Liver (tissue), 9 donors: ENCODE data around the gene MVB12B. TPM values are rescaled to one million over a fixed set of nuclear protein-coding genes. Genes with fewer than 3 reads are reported as not detected.
A peak's percentile ranks its signal among the peaks of the same experiment; 100 is the strongest.

Experiments
- DNase-seq: peaks from one replicate; pipeline ENCODE4 v3.0.0-alpha.2; 2017; ENCODE audit warnings: low spot score
- H3K27ac ChIP-seq, 2 donors: one replicate each; pipeline ENCODE4 v1.7.0; 2013; ENCODE audit warnings: inconsistent platforms in 2 of 2, low read length in 2 of 2, control low read depth in 1 of 2, low read depth in 1 of 2, mild to moderate bottlenecking in 1 of 2
- H3K27me3 ChIP-seq, 4 donors: one replicate each; pipeline versions ENCODE4 v1.6.1 to v1.7.0; 2013; ENCODE audit warnings: low read length in 3 of 4, inconsistent platforms in 1 of 4, mild to moderate bottlenecking in 1 of 4, moderate library complexity in 1 of 4; ENCODE audit not compliant: control insufficient read depth in 4 of 4, insufficient read depth in 4 of 4
- H3K36me3 ChIP-seq, 4 donors: one replicate each; pipeline versions ENCODE4 v1.6.1 to v1.7.0; 2013; ENCODE audit warnings: low read length in 3 of 4, mild to moderate bottlenecking in 3 of 4, low read depth in 1 of 4, moderate library complexity in 1 of 4; ENCODE audit not compliant: control insufficient read depth in 4 of 4, insufficient read depth in 3 of 4
- H3K4me1 ChIP-seq, 4 donors: one replicate each; pipeline versions ENCODE4 v1.6.1 to v1.7.0; 2013; ENCODE audit warnings: low read length in 3 of 4, mild to moderate bottlenecking in 3 of 4, moderate library complexity in 1 of 4; ENCODE audit not compliant: control insufficient read depth in 4 of 4, insufficient read depth in 4 of 4
- H3K4me3 ChIP-seq, 3 donors: one replicate each; pipeline versions ENCODE4 v1.6.1 to v1.7.0; 2013; ENCODE audit warnings: low read length in 3 of 3, control low read depth in 1 of 3, low read depth in 1 of 3, mild to moderate bottlenecking in 1 of 3
- H3K9ac ChIP-seq, 2 donors: one replicate each; pipeline ENCODE4 v1.7.0; 2013; ENCODE audit warnings: low read length in 2 of 2, mild to moderate bottlenecking in 2 of 2, moderate library complexity in 2 of 2, control low read depth in 1 of 2, low read depth in 1 of 2
- H3K9me3 ChIP-seq, 4 donors: one replicate each; pipeline versions ENCODE4 v1.6.1 to v1.7.0; 2013; ENCODE audit warnings: low read length in 3 of 4; ENCODE audit not compliant: control insufficient read depth in 4 of 4
- ATF3 ChIP-seq: IDR thresholded peaks from 2 replicates; pipeline ENCODE4 v1.6.1; 2016; ENCODE audit warnings: antibody characterized with exemption
- CTCF ChIP-seq: fragments of 150-350 bp; IDR thresholded peaks from 2 replicates; pipeline ENCODE4 v1.5.1; 2017; ENCODE audit warnings: improper control_type of control experiment, low read depth, low read length; ENCODE audit not compliant: missing input control
- EGR1 ChIP-seq, 2 donors: IDR thresholded peaks; 2 replicates each; pipeline ENCODE4 v1.6.1; 2016 to 2018; ENCODE audit warnings: antibody characterized with exemption in 2 of 2, low read depth in 2 of 2
- FOXA1 ChIP-seq: IDR thresholded peaks from 2 replicates; pipeline ENCODE4 v1.6.1; 2016; ENCODE audit warnings: antibody characterized with exemption
- FOXA2 ChIP-seq: IDR thresholded peaks from 2 replicates; pipeline ENCODE4 v1.6.1; 2016; ENCODE audit warnings: antibody characterized with exemption
- GABPA ChIP-seq, 2 donors: IDR thresholded peaks in 1 of 2; conservative IDR thresholded peaks in 1 of 2; 2 replicates each; pipeline ENCODE4 v1.6.1; 2016; ENCODE audit warnings: antibody characterized with exemption in 2 of 2, mild to moderate bottlenecking in 1 of 2, moderate library complexity in 1 of 2
- HNF4A ChIP-seq, 2 donors: conservative IDR thresholded peaks; 2 replicates each; pipeline ENCODE4 v1.6.1; 2016; ENCODE audit warnings: antibody characterized with exemption in 2 of 2, mild to moderate bottlenecking in 2 of 2
- JUND ChIP-seq, 2 donors: IDR thresholded peaks; 2 replicates each; pipeline ENCODE4 v1.6.1; 2016; ENCODE audit warnings: antibody characterized with exemption in 2 of 2
- MAX ChIP-seq: IDR thresholded peaks from 2 replicates; pipeline ENCODE4 v1.6.1; 2016; ENCODE audit warnings: antibody characterized with exemption
- NR2F2 ChIP-seq: IDR thresholded peaks from 2 replicates; pipeline ENCODE4 v1.6.1; 2016; ENCODE audit warnings: antibody characterized with exemption
- REST ChIP-seq: IDR thresholded peaks from 2 replicates; pipeline ENCODE4 v1.6.1; 2016; ENCODE audit warnings: antibody characterized with exemption, mild to moderate bottlenecking
- RXRA ChIP-seq, 2 donors: IDR thresholded peaks; 2 replicates each; pipeline ENCODE4 v1.6.1; 2017 to 2018; ENCODE audit warnings: antibody characterized with exemption in 2 of 2, mild to moderate bottlenecking in 1 of 2
- SP1 ChIP-seq: IDR thresholded peaks from 2 replicates; pipeline ENCODE4 v1.6.1; 2018; ENCODE audit warnings: antibody characterized with exemption, mild to moderate bottlenecking
- YY1 ChIP-seq: IDR thresholded peaks from 2 replicates; pipeline ENCODE4 v1.6.1; 2016; ENCODE audit warnings: antibody characterized with exemption, mild to moderate bottlenecking
- WGBS: extraction: QIAGEN DNeasy Blood & Tissue Kit; methylation state at CpG from one replicate; pipeline ENCODE4 v1.1.7; 2013; 5-methylcytosine and 5-hydroxymethylcytosine counted together
- polyA plus RNA-seq, 2 donors: library from polyadenylated mRNA; stranded (reverse) in 1 of 2; unstranded in 1 of 2; fragments of 200-250 nt in 1 of 2; fragments of >200 nt in 1 of 2; fragmentation: Nextera tagmentation in 1 of 2; extraction: Ambion mirVana in 1 of 2; gene quantifications; one replicate each; pipeline versions ENCODE4 v1.2.1 to v1.2.3, GENCODE V29; 2013 to 2015
- total RNA-seq, 2 donors: library from RNA; depleted of rRNA; stranded (reverse); fragments of >200 nt; gene quantifications; one replicate each; pipeline ENCODE4 v1.2.3, GENCODE V29; 2014
- donor health status: healthy.
- donor health status: healthy.
- donor health status: healthy.
- donor health status: healthy.
- donor health status: healthy.

MVB12B gene
- total and polyA plus RNA-seq, 4 donors: 5.3 to 12.4 (median 8.4) TPM

- TF ChIP-seq CTCF (peak; percentile 2), HNF4A (conservative IDR thresholded peaks at IDR 0.05) (peak; percentile 76 to 81), REST (no peak), GABPA (IDR thresholded peaks at IDR 0.05 in 1 of 2, conservative IDR thresholded peaks at IDR 0.05 in 1 of 2) (peak in 1 of 2 donors; percentile 22), ATF3 (no peak), YY1 (peak; percentile 52), SP1 (peak; percentile 56), RXRA (IDR thresholded peaks at IDR 0.05) (peak; percentile 65 to 84)
- no peaks in the 10 kb centered on the region for H3K27me3 ChIP-seq
- DNase-seq: no peak
- H3K36me3 ChIP-seq: peaks cover 0 to 13% (median 9%) of the 10 kb centered on the region in 4 donors
- H3K4me3 ChIP-seq: no peak overlapping the region
- H3K9ac ChIP-seq: no peak overlapping the region
- H3K9me3 ChIP-seq: no peaks in the 10 kb centered on the region
- peaks cover 0 to 10% (median 7%) of the 10 kb centered on the region in 4 donors for H3K4me1 ChIP-seq
- no peak overlapping the region for H3K27ac ChIP-seq
- 71% methylated on average over 6 of the region's 6 CpGs for WGBS
These were observed 16.7 kb downstream of the MVB12B start for GRCh38 chr9:126343271-126343700.

- H3K27ac ChIP-seq: no peak overlapping the region
- 98% methylated on average over 9 of the region's 9 CpGs for WGBS
- TF ChIP-seq JUND (IDR thresholded peaks at IDR 0.05): no peak
- TF ChIP-seq EGR1 (IDR thresholded peaks at IDR 0.05; ENCODE audit: low read depth in 2 of 2): no peak
- no peak for TF ChIP-seq GABPA (IDR thresholded peaks at IDR 0.05 in 1 of 2, conservative IDR thresholded peaks at IDR 0.05 in 1 of 2)
- TF ChIP-seq NR2F2: no peak
- TF ChIP-seq CTCF: no peak
- no peak for TF ChIP-seq HNF4A (conservative IDR thresholded peaks at IDR 0.05)
- TF ChIP-seq MAX: no peak
- no peak for TF ChIP-seq ATF3
- no peak for TF ChIP-seq FOXA2
- TF ChIP-seq FOXA1: no peak
- H3K4me3 ChIP-seq: no peak overlapping the region
- peaks cover 0 to 8% (median 5%) of the 10 kb centered on the region in 4 donors for H3K4me1 ChIP-seq
- peaks cover 0 to 11% (median 6%) of the 10 kb centered on the region in 4 donors for H3K36me3 ChIP-seq
- H3K27me3 ChIP-seq: no peaks in the 10 kb centered on the region
- H3K9ac ChIP-seq: no peak overlapping the region
- no peaks in the 10 kb centered on the region for H3K9me3 ChIP-seq
- DNase-seq: no peak
These were observed 19.4 kb downstream of the MVB12B start for GRCh38 chr9:126346031-126346430.
